SK-N-SH (cell line): ENCODE measurements around the gene DMD.

ENCODE experiments used
- CHD2 ChIP-seq: fragments of 150-350 bp; IDR thresholded peaks from 2 replicates; pipeline ENCODE4 v1.6.1; 2018; ENCODE audit warnings: low read length; ENCODE audit not compliant: partially characterized antibody
- EP300 ChIP-seq, 2 experiments: IDR thresholded peaks; 2 replicates each; pipeline versions ENCODE4 v1.4.0 to v1.6.1; 2012; ENCODE audit warnings: borderline replicate concordance in 1 of 2, low read depth in 1 of 2, low read length in 1 of 2
- EZH2phosphoT487 ChIP-seq: fragments of 200-600 bp; sonication (generic); IDR thresholded peaks from 2 replicates; pipeline ENCODE4 v1.6.1; 2017; ENCODE audit warnings: low read depth, mixed run types, mild to moderate bottlenecking, antibody characterized with exemption, moderate library complexity, borderline replicate concordance
- FOXM1 ChIP-seq: IDR thresholded peaks from 2 replicates; pipeline ENCODE4 v1.4.0; 2012; ENCODE audit warnings: low read depth, mild to moderate bottlenecking
- JUND ChIP-seq: IDR thresholded peaks from 2 replicates; pipeline ENCODE4 v1.4.0; 2012
- NFIC ChIP-seq: IDR thresholded peaks from 2 replicates; pipeline ENCODE4 v1.4.0; 2012; ENCODE audit warnings: borderline replicate concordance
- NRF1 ChIP-seq: IDR thresholded peaks from 2 replicates; pipeline ENCODE4 v1.6.1; 2012; ENCODE audit warnings: low read depth, mild to moderate bottlenecking, low read length
- POLR2AphosphoS5 ChIP-seq: IDR thresholded peaks from 2 replicates; pipeline ENCODE4 v1.6.1; 2012; ENCODE audit warnings: low read depth, low read length
- RFX5 ChIP-seq: IDR thresholded peaks from 2 replicates; pipeline ENCODE4 v1.6.1; 2012; ENCODE audit warnings: mild to moderate bottlenecking, improper control_type of control experiment, low read length
- SIN3A ChIP-seq: IDR thresholded peaks from 2 replicates; pipeline ENCODE4 v1.6.1; 2012; ENCODE audit warnings: low read depth, mild to moderate bottlenecking, low read length, moderate library complexity, borderline replicate concordance
- SMC3 ChIP-seq: IDR thresholded peaks from 2 replicates; pipeline ENCODE4 v1.6.1; 2012; ENCODE audit warnings: low read depth, low read length, improper control_type of control experiment
- TCF12 ChIP-seq: IDR thresholded peaks from 2 replicates; pipeline ENCODE4 v1.4.0; 2012
- TF ChIP-seq, protein P1 (sequence below): fragments of 200-600 bp; sonication (generic); IDR thresholded peaks from 2 replicates; pipeline ENCODE4 v1.6.1; 2017; ENCODE audit warnings: antibody characterized with exemption, mild to moderate bottlenecking, moderate library complexity
- TF ChIP-seq, protein P2 (sequence below): IDR thresholded peaks from 2 replicates; pipeline ENCODE4 v1.6.1; 2012; ENCODE audit warnings: mild to moderate bottlenecking, low read depth, low read length, moderate library complexity

DNA sequence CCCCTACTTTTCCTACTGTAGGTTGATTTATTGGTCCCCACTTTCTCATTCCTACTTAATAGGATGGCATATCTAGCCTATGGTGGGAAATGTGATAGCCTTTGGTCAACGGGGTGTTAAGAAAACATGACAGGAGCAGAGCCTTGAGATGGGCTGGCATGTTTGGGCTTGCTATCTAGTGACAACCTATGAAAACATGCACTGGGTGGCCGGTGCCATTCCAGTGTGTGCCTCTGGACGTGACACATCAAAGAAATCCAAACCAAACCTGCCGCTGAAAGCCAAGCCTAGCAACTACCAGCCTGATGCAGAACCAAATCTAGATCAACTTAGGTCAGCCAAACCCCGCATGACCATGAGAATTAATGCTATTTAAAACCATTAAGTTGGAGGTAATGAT lies 317.6 kb downstream of the DMD start:
- TF ChIP-seq TCF12 = no peak
- TF ChIP-seq, protein P1, sequence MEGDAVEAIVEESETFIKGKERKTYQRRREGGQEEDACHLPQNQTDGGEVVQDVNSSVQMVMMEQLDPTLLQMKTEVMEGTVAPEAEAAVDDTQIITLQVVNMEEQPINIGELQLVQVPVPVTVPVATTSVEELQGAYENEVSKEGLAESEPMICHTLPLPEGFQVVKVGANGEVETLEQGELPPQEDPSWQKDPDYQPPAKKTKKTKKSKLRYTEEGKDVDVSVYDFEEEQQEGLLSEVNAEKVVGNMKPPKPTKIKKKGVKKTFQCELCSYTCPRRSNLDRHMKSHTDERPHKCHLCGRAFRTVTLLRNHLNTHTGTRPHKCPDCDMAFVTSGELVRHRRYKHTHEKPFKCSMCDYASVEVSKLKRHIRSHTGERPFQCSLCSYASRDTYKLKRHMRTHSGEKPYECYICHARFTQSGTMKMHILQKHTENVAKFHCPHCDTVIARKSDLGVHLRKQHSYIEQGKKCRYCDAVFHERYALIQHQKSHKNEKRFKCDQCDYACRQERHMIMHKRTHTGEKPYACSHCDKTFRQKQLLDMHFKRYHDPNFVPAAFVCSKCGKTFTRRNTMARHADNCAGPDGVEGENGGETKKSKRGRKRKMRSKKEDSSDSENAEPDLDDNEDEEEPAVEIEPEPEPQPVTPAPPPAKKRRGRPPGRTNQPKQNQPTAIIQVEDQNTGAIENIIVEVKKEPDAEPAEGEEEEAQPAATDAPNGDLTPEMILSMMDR = no peak
- TF ChIP-seq FOXM1 = no peak
- no peak for TF ChIP-seq EP300 (IDR thresholded peaks at IDR 0.05; ENCODE audit: borderline replicate concordance in 1 of 2, low read depth in 1 of 2, low read length in 1 of 2)
- TF ChIP-seq CHD2 = no peak
- no peak for TF ChIP-seq RFX5
- TF ChIP-seq, protein P2, sequence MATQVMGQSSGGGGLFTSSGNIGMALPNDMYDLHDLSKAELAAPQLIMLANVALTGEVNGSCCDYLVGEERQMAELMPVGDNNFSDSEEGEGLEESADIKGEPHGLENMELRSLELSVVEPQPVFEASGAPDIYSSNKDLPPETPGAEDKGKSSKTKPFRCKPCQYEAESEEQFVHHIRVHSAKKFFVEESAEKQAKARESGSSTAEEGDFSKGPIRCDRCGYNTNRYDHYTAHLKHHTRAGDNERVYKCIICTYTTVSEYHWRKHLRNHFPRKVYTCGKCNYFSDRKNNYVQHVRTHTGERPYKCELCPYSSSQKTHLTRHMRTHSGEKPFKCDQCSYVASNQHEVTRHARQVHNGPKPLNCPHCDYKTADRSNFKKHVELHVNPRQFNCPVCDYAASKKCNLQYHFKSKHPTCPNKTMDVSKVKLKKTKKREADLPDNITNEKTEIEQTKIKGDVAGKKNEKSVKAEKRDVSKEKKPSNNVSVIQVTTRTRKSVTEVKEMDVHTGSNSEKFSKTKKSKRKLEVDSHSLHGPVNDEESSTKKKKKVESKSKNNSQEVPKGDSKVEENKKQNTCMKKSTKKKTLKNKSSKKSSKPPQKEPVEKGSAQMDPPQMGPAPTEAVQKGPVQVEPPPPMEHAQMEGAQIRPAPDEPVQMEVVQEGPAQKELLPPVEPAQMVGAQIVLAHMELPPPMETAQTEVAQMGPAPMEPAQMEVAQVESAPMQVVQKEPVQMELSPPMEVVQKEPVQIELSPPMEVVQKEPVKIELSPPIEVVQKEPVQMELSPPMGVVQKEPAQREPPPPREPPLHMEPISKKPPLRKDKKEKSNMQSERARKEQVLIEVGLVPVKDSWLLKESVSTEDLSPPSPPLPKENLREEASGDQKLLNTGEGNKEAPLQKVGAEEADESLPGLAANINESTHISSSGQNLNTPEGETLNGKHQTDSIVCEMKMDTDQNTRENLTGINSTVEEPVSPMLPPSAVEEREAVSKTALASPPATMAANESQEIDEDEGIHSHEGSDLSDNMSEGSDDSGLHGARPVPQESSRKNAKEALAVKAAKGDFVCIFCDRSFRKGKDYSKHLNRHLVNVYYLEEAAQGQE = no peak
- no peak for TF ChIP-seq SIN3A
- TF ChIP-seq POLR2AphosphoS5 = no peak
- TF ChIP-seq EZH2phosphoT487 = no peak
- no peak for TF ChIP-seq JUND
- TF ChIP-seq NRF1 = no peak
- TF ChIP-seq SMC3 = no peak
- no peak for TF ChIP-seq NFIC
